T47D (cell line): Measurements from ENCODE around the gene MAPK7.
A peak's percentile ranks its signal among the peaks of the same experiment; 100 is the strongest.

ENCODE experiments used
- DNase-seq, 2 experiments: peaks; one replicate each; pipeline versions ENCODE4 v3.0.0 to v3.0.0-alpha.2; 2011 to 2012; ENCODE audit warnings: low read depth in 1 of 2, low spot score in 1 of 2
- JUND ChIP-seq: IDR thresholded peaks from 2 replicates; pipeline ENCODE4 v1.6.1; 2012; ENCODE audit warnings: low read depth
- in situ Hi-C: cut with HindIII; loops from 2 replicates; pipeline ENCODE4 v1.10.0; 2016; ENCODE audit warnings: low sequenced_read_pairs, low pct_unique_long_range_greater_than_20kb

Gene MAPK7

DNA sequence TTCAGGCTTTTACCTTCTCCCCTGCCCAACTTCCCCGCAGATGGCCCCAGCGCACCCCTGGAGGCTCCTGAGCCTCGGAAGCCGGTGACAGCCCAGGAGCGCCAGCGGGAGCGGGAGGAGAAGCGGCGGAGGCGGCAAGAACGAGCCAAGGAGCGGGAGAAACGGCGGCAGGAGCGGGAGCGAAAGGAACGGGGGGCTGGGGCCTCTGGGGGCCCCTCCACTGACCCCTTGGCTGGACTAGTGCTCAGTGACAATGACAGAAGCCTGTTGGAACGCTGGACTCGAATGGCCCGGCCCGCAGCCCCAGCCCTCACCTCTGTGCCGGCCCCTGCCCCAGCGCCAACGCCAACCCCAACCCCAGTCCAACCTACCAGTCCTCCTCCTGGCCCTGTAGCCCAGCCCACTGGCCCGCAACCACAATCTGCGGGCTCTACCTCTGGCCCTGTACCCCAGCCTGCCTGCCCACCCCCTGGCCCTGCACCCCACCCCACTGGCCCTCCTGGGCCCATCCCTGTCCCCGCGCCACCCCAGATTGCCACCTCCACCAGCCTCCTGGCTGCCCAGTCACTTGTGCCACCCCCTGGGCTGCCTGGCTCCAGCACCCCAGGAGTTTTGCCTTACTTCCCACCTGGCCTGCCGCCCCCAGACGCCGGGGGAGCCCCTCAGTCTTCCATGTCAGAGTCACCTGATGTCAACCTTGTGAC is 3.6 kb downstream of the MAPK7 start:
- in situ Hi-C loops = no loop called here
- no peak for TF ChIP-seq JUND
- DNase-seq = no peak

- in situ Hi-C loops = no loop called here
- no peak for TF ChIP-seq JUND
- DNase-seq = no peak
These were observed 4.5 kb downstream of the MAPK7 start for GRCh38 chr17:19382531-19383444.

- in situ Hi-C loops = no loop called here
- DNase-seq = no peak
- no peak for TF ChIP-seq JUND
These were observed 5.6 kb downstream of the MAPK7 start for GRCh38 chr17:19383681-19384470.

DNA sequence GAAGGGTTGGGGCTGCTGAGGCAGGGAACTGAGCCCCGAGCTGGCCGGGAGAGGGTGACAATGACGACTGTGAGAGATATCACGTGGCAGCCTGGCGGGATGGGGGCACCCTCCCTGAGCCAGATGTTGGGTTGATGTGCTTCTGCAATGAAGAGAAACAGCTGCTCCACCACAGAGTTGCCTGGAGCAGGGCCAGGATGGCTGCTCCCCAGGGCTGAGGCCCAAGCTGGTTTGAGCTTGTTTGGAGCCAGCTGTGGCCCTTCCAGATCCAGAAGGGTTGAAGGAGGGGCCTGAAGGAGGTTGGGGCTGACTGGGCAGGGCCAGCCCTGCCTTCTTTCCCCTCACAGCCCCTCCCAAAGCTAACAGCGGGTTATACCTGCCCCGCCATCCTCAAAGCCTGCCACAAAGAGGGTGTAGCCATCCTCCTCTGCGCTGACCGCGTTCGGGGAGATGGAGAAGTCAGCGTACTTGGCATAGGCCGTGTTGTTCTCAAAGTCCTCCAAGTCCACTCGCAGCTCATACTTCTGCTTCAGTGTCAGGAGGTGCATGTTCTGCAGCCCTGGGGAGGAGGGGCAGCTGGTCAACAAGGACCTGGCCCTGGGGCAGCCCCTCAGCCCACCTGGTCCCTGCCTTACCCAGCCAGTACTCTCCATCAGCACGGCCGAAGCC is 6.6 kb downstream of the MAPK7 start:
- in situ Hi-C loops = no loop called here
- TF ChIP-seq JUND = no peak
- DNase-seq = no peak

- TF ChIP-seq JUND = no peak
- in situ Hi-C loops = no loop called here
- DNase-seq = no peak
These were observed 7.3 kb downstream of the MAPK7 start for GRCh38 chr17:19385521-19385983.

- no peak for TF ChIP-seq JUND
- peak in 1 of 2 experiments; percentile 54 for DNase-seq
- in situ Hi-C loops = no loop called here
These were observed 8.0 kb downstream of the MAPK7 start for GRCh38 chr17:19386051-19386929.

- no peak for TF ChIP-seq JUND
- in situ Hi-C loops = no loop called here
- DNase-seq = no peak
These were observed 8.9 kb downstream of the MAPK7 start, which contains the start of gene MFAP4 for GRCh38 chr17:19386974-19387920. TSS of gene MFAP4 (minus strand) at chr17:19387190. CDS start at chr17:19387155, 35 bp downstream.

DNA sequence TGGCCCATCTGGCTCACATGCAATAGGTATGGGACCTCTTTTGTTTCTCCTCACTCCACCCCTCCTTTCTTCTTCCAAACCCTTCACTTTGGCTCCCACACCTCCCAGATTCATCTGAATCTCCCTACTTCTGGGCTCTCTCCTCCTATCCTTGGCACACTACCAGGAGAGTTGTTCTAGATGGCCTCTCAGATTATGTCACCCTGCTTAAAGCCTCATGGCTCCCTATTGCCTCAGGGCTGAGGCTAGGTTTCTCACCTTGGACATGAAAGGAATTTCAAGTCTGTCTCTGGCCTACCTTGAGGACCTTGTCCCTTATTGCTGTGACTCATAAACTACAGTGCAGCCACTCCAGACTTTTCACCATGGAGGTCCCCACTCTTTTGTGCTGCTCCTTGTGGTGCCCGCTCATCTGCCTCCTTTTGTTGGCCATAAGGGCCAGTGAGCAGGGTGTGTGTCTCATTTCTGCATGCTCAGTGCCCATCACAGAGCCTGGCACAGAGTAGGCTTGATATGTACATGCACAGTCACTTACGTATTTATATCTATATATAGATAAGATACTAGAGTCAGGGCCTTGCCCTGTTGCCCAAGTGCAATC is 9.7 kb downstream of the MAPK7 start:
- in situ Hi-C loops = no loop called here
- no peak for TF ChIP-seq JUND
- DNase-seq = peak; percentile 48 to 78

GRCh38 chr17:19388791-19389785 is 10.8 kb downstream of the MAPK7 start:
- in situ Hi-C loops = no loop called here
- DNase-seq = no peak
- TF ChIP-seq JUND = no peak
